Neural progenitor cell (in vitro differentiated cells): ENCODE results near the gene CRACR2B.

Experiments
- EZH2 ChIP-seq: fragments of 200-600 bp; sonication (generic); IDR thresholded peaks from 2 replicates; pipeline ENCODE4 v1.6.1; 2017; ENCODE audit warnings: antibody characterized with exemption, mild to moderate bottlenecking, moderate library complexity
- EZH2phosphoT487 ChIP-seq: fragments of 200-600 bp; sonication (generic); IDR thresholded peaks from 2 replicates; pipeline ENCODE4 v1.6.1; 2017; ENCODE audit warnings: antibody characterized with exemption

- TF ChIP-seq EZH2 (no peak), EZH2phosphoT487 (no peak)
These were observed 25.0 kb downstream of the CRACR2B start for GRCh38 chr11:852762-853161.
